Head of caudate nucleus (tissue), 42 donors: ENCODE results near the gene ADGRV1.

Experiments used
- DNase-seq, 42 donors: peaks; one replicate each; pipeline versions ENCODE4 v3.0.0 to v3.0.0-alpha.2; 2020 to 2021; ENCODE audit warnings: mixed read lengths in 7 of 42
- intact Hi-C: fragments of 100-400 bp; cut with DNase I; formaldehyde crosslinking; loops from one replicate; pipeline ENCODE4 v1.15.0; 2022

Gene ADGRV1

DNA sequence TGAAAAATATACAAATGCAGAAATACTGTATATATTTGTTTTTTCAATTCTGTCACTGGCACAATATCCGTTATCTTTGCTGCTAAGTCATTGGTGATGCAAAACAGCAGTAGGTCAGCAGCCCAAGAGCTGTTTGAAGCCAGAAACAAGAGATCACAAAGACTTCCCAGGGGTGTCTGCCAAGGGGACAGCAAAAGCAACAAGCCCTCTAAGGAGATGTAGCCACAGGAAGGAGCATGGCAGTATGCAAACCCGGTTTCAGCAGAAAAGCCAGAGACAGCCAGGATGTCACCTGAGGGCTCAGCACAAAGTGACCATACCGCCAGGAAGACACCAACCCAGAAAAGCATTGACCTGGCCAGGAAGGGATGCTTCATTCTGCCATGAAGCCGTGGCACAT, 583.0 kb downstream of the ADGRV1 start:
- no peak for DNase-seq
- intact Hi-C loops = no loop called here

DNA sequence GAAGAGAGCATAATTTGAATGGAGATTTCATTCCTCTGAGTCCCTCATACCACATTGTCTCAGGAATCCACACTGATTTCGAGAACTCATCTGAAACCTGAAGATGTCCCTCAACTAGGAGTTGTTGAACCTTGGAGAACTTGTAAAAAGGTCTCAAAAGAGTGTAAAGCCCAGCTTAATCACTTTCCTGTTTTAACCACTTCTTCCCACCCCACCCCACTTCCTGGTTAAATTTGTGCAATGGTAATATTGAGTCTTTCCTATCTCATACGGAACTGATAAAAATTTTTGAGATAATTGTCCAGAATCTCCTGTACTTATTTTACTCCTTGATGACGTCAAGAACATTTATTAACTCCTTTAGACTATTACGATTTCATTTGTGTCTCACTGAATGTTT, 583.8 kb downstream of the ADGRV1 start:
- DNase-seq = no peak
- intact Hi-C loops = no loop called here

DNA sequence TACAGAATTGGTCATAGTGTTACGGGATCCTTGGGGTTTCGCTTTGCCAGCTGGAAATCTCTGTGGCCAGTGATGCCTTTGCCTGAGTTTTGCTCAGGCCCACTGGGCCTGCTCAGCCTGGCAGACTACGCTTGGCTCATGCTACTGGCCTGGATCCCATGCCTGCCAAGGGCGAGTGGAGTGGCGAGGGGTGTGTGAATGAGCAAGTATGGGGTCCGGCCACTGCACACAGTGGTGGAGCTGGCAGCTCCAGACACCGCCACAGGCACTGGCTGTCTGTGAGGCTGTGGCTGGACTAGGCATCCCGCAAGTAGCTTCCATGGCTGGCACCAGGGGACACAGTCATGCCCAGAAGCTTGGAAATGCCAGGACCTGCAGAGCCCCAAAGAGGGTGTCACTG, 584.2 kb downstream of the ADGRV1 start:
- peak in 27 of 42 donors; percentile 7 to 79 (median 43) for DNase-seq
- intact Hi-C loops = no loop called here

DNA sequence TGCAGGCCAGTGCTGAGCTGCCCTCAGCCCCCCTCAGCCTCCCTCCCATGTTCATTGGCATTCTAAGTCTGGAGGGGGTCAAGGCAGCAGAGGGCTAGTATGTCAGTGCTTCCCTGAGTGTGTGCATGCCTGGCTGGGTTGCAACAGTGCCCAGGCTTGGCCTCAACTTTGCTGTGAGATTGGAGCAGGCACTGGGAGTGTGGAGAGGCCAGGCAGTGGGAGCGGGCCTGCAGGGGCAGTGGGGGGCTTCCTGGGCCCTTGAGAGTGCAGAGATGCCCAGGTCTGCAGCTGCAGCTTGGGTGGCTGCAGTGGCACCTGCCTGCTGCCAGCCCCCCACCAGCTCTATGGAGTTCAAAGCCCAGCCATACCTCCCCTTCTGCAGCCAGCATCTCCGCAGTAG, 585.2 kb downstream of the ADGRV1 start:
- intact Hi-C loops = no loop called here
- DNase-seq = no peak

DNA sequence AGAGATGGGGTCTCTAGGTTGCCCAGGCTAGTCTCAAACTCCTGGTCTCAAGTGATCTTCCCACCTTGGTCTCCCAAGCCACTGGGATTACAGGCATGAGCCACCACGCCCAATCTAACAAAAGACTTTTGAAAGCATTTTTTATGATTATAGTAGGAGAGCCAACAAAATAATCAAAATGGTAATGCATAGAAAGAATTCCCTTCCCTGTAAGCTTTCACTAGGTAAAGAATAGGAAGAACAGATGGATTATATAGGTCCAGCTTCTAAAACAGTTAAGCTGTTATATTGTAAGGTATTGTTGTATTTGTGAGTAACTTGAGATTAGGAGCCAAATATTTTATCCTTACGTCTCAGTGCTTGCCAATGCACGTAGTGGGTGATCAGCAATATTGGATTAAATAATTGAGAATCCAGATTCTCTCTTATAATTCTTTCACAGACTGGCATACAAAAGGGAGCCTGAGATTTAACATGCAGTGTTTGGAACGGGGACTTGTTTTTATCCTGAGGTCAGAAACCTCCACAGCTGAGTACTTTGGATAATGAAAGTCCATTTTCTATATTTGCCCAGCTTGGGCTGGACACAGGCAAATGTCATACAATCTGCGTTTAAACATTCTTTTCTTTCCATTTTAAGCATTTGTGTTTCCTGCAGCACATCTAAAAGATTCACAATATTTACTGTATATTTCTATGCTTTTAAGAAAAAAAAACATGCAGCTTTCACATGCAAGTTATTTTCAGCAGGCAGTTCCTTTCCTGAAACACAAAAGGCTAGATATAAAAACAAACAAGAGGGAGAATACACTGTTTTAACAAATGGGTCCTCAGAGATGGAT, 586.1 kb downstream of the ADGRV1 start:
- intact Hi-C loops = no loop called here
- DNase-seq = no peak

DNA sequence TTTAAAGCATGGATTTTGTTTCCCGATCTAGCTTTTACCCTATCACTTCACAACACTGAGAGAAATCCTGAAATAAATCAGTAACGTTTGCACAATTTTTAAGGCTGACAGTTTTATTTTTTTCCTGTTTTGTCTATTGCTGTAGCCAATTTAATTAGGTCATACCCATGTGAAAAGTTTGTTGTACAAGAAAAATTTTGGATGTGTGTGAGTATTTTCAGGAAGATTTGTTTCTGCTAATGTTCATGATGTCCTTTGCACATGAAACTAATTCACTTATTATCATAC, 586.7 kb downstream of the ADGRV1 start:
- no peak for DNase-seq
- intact Hi-C loops = no loop called here

DNA sequence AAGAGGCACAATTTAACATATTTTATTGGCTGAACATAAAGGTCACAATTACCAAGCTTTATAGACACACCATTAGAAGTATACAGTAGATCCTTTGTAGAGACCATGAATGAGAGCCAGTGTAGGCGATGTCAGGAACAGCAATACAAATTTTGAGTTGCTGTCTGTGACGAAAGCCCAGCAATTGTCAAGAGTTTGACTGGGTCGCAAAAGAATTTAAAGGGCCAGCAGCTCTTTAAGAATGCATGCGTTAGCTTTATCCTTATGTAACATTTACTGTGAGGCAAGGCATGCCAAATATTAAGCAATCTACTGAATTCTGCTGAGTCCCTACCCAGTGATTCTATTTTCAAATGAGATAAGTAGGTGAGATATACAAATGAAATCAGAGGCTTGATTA, 587.6 kb downstream of the ADGRV1 start:
- DNase-seq = no peak
- intact Hi-C loops = no loop called here

DNA sequence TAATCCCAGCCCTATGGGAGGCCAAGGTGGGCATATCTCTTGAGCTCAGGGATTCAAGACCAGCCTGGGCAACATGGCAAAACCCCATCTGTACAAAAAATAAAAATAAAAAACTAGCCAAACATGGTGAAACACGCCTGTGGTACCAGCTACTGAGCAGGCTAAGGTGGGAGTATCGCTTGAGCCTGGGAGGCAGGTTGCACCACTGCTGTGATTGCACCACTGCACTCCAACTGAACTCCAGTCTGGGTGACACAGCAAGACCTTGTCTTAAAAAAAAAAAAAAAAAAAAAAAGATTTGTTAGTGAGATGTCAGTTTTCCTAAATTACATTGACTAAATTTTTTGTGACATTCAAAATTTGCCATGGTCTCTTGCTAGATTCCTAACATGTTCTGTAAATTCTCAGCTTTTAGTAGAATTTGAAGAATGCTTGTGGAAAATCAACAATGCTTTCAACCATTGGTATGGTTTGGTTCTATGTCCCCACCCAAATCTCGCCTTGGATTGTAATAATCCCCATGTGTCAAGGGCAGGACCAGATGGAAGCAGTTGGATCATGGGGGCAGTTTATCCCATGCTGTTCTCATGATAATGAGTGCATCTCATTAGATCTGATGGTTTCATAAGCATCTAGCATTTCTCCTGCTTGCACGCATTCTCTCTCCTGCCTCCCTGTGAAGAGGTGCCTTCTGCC, 588.5 kb downstream of the ADGRV1 start:
- intact Hi-C loops = no loop called here
- peak in 1 of 42 donors; percentile 30 for DNase-seq

DNA sequence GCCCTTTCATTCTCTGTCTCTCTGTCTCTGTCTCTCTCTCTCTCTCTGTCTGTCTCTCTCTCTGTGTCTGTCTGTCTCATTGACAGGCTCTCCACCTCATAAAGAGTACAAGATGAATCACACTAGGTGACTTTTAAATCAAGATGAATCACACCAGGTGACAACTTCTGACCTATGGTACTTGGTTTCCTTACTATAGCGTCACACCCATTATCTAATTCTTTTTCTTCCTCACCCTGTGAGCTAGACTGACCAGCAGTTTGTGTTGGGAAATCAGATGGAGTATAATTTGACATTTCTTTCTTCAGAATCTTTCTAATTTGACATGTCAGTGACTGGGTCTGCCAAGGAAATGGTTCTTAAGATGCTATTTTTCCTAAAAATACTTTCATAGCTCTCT, 591.6 kb downstream of the ADGRV1 start:
- no peak for DNase-seq
- intact Hi-C loops = no loop called here

DNA sequence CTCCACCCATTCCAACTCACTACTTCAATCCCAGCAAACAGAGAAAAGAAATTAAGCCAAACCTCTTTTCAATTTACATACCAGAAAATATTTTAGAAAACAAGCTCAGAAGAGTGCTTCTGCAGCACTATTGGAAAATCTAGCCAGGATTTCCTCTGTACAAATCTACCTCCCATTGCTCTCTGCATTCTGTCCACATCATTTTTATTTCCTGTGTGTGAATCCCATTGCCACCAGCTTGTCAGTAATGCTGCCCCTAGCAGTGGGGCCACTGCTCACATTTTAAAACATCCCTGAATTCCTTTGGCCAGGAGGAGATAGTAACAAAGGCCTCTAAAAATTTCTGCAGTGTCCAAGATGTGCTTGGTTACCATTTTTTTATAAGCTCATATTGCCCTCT, 592.0 kb downstream of the ADGRV1 start:
- intact Hi-C loops = no loop called here
- no peak for DNase-seq

DNA sequence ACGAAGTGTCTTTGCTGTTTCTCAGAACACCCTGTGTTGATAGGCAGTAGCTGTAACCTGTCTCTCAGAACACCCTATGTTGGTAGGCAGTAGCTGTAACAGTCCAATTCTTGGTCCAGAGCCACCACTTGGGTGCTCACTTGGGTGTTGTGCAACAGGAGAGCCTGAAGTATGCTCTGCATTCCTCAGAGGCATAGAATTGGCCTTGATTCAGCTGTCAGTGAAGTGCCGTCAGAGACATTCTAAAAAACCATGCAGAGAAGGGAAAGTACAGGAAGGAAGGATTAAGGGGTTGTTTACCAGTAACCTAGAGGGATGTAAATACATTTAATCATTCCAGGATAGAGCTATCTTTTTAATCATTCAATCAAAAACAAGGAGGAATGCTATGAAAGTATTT, 593.4 kb downstream of the ADGRV1 start:
- intact Hi-C loops = no loop called here
- peak in 1 of 42 donors; percentile 23 for DNase-seq

DNA sequence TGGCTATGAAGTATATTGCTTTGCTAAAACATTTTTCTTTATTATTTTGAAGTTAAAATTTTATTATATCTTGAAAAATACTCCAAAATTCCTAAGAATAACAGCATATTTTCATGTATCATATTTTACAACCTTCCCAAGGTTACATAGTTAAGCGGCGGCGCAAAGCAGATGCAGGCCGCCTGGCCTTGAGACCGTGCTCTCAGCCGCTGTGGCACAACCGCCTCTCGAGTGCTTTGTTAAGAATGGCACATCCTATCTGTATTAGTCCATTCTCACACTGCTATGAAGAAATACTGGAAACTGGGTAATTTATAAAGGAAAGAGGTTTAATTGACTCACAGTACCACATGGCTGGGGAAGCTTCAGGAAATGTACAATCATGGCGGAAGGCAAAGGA, 595.7 kb downstream of the ADGRV1 start:
- DNase-seq = no peak
- intact Hi-C loops = no loop called here

DNA sequence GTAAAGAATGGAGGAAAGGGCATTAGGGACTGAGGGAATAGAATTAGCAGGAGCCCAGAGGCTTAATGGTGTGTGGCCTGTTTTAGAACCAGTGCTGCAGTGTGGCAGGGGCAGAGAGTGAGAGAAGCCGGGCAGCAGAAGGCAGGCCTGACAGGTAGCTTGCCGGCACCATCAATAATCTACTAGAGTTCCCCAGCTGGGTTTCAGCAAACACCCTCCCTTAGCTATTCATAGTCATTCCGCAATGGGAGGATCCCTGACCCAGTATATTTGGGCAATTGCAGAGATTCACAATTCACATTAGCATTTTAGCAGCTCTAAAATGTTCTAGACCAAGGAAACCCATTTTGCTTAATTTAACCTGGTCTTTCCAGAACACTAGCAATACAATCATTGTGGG, 596.7 kb downstream of the ADGRV1 start:
- DNase-seq = no peak
- intact Hi-C loops = no loop called here

DNA sequence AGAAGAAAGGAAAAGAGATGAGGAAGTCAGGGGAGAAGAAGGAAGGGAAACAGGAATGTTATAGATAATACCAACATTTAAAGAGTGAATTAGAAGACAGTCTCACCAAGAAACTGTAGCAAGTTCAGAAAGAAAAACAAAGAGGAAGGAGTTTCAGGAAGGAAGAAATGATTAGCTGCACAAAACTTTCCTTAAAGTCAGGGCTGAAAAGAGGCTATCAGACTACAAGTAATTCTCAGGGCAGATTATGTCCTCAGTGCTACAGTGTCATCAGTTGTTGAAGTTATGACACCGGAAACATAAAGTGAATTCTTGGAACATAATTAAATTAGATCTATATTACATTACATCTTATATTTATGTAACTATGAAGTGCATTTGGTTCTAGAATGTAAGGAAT, 597.6 kb downstream of the ADGRV1 start:
- no peak for DNase-seq
- intact Hi-C loops = no loop called here

DNA sequence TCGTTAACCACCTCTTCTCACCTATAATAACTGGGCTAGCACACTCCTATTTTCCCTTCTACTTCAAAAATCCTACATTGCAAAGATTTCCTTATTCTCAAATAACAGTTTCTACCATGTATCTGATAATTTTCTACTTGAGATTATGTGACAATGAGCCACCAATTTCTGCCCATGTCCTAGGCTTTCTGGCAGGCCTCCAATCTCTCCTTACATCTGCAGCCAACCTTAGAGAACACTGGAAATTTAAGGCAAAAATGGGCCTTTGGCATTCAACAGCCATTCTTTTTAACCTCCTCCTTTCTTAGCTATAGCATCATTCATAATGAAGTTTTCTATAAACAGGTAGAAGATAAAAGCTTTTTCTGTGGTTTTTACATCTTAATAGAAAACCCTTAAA, 599.4 kb downstream of the ADGRV1 start:
- intact Hi-C loops = no loop called here
- DNase-seq = no peak

DNA sequence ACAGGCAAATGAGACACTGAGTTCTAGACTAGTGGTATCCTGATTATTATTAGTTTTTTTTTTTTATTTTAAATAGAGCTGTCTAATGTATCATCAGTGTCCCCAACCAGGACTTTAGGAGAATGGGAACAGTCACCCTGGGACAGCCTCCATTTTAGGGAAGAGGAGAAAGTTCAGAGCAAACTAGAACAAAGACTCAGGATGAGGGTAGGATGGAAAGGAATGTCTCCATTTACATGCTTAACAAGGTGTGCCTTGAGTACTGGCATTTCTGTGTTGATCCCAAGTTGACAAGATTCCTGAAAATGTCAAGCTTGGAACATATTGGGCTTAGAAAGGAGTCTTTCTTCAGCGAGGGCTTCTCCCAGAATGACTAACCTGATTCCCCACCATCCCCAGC, 601.0 kb downstream of the ADGRV1 start:
- DNase-seq = no peak
- intact Hi-C loops = loop anchor here (10.0 kb wide), 1 partner anchor 55 kb away; no protein-coding TSS in a partner anchor

DNA sequence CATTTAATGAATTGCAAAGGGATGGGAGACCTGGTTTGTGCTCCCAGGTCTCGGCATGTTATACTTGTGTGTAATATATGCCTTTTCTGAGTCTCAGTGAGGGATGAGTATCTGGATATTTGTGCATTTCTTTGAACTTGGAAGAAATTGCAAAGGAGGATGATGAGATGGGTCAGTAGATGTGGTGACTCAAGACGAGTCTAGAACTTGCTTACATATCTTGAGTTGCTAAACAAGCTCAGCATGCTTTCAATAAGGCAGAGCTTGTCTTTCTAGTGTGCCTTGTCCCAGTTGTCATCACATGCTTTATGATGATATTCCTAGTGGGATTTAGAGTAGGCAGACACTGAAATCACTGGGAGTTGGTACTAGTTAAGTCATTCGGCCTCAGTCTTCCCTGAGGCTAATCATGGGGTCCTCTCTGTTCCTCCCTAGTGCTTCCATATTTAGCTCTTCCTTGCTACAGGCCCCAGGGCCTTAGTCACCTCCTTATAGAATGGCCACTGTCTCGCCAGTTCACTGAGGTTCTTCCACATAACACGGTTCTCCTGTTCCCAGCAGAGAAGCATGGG, 602.2 kb downstream of the ADGRV1 start:
- intact Hi-C loops = loop anchor here (10.0 kb wide), 1 partner anchor 56 kb away; no protein-coding TSS in a partner anchor
- no peak for DNase-seq

DNA sequence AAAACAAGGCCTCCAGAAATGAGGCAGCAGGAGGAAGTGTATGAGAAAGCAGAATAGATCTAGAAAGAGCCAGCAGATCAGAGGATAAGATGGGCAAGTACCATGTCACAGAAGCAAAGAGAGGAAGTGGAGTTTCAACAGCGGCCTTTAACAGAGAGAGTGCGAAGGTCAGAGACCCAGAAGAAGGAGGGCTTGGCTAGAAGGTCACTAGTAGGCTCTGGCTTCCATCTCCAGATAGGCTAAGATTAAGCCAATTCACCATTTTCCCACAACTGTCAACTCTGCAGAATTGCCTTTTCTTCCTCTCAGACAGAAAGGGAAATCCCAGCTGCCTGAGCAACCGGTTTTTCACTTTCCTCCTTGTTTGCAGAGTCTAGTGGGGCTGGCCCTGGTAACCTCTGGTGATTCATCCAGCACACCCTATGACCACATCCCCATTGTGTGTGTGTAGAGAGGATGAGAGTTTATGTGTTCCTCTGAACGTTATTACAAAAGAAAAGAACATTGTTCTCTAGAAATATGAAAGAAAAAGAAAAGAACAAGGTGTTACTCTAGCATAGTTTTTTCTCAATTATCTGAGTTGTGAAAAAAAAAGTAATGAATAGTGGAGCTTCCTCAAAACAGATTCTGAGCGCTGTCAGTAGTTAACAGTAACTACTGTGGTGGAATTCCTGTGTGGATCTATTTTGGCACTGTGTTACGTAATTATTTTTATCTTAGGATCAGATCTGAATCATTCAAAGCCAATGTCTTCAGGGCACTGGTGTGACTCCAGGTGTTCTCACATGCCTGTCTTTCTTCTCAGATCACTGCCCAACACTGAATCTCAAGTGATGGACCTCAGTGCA, 604.2 kb downstream of the ADGRV1 start:
- intact Hi-C loops = loop anchor here (10.0 kb wide), 1 partner anchor 58 kb away; no protein-coding TSS in a partner anchor
- peak in 27 of 42 donors; percentile 21 to 85 (median 49) for DNase-seq

DNA sequence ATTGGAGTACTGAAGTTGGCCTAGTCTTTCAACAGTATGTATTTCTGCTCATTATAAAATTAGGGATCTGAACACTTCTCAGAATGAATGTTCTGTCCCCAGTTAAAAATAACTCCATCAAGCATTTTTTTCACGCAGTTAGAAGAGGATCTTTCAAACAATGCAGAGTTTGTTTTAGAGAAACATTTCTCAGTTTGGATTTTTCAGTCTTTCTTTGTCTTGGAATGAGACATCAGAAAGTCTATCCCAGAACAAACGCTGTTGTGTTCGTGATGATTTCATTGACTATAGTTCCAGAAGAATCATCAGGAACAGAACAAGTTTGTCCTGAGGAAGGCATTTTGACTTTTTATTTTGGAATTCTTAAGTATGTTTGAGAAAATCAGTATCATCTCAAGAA, 605.8 kb downstream of the ADGRV1 start:
- intact Hi-C loops = loop anchor here (10.0 kb wide), 1 partner anchor 60 kb away; no protein-coding TSS in a partner anchor
- DNase-seq = peak in 2 of 42 donors; percentile 36 to 53
